Neuronal stem cell (in vitro differentiated cells): ENCODE data around the gene PRSS2.

Experiments used
- DNase-seq: peaks from one replicate; pipeline ENCODE4 v3.0.0-alpha.2; 2013; ENCODE audit warnings: low spot score
- H2AFZ ChIP-seq: one replicate; pipeline ENCODE4 v1.6.1; 2013; ENCODE audit warnings: mild to moderate bottlenecking, low read length, inconsistent platforms
- H2AK5ac ChIP-seq: 2 replicates; pipeline ENCODE4 v1.6.1; 2013; ENCODE audit warnings: low read depth, mild to moderate bottlenecking, inconsistent platforms, low read length, moderate library complexity, mixed read lengths
- H2BK120ac ChIP-seq: 2 replicates; pipeline ENCODE4 v1.6.1; 2013; ENCODE audit warnings: low read depth, mild to moderate bottlenecking, inconsistent platforms, low read length, moderate library complexity, mixed read lengths
- H2BK12ac ChIP-seq: one replicate; pipeline ENCODE4 v1.6.1; 2013; ENCODE audit warnings: low read length, inconsistent platforms
- H2BK15ac ChIP-seq: 2 replicates; pipeline ENCODE4 v1.6.1; 2013; ENCODE audit warnings: mild to moderate bottlenecking, low read length, inconsistent platforms, mixed read lengths
- H2BK5ac ChIP-seq: one replicate; pipeline ENCODE4 v1.6.1; 2013; ENCODE audit warnings: inconsistent platforms, mild to moderate bottlenecking, low read length, moderate library complexity
- H3K14ac ChIP-seq: one replicate; pipeline ENCODE4 v1.6.1; 2013; ENCODE audit warnings: low read length, inconsistent platforms
- H3K18ac ChIP-seq: 2 replicates; pipeline ENCODE4 v1.6.1; 2013; ENCODE audit warnings: low read length, inconsistent platforms
- H3K23ac ChIP-seq: 2 replicates; pipeline ENCODE4 v1.6.1; 2013; ENCODE audit warnings: low read depth, mild to moderate bottlenecking, mixed read lengths, low read length, inconsistent platforms; ENCODE audit not compliant: poor library complexity
- H3K27ac ChIP-seq: replicated peaks from 3 replicates; pipeline ENCODE4 v1.5.1; 2013; ENCODE audit warnings: low read length, inconsistent platforms
- H3K27me3 ChIP-seq, 3 experiments: 2 replicates each; pipeline ENCODE4 v1.6.1; 2013; ENCODE audit warnings: low read length in 3 of 3, mild to moderate bottlenecking in 2 of 3, inconsistent platforms in 1 of 3, low read depth in 1 of 3, mixed read lengths in 1 of 3, moderate library complexity in 1 of 3; ENCODE audit not compliant: control insufficient read depth in 3 of 3, insufficient read depth in 3 of 3
- H3K36me3 ChIP-seq, 2 donors: replicated peaks in 1 of 2; 2 replicates each; pipeline ENCODE4 v1.6.1; 2013; ENCODE audit warnings: low read length in 2 of 2; ENCODE audit not compliant: control insufficient read depth in 2 of 2, insufficient read depth in 2 of 2
- H3K4ac ChIP-seq: 2 replicates; pipeline ENCODE4 v1.6.1; 2013; ENCODE audit warnings: inconsistent platforms, mild to moderate bottlenecking, low read length, moderate library complexity
- H3K4me1 ChIP-seq, 2 donors: 1 replicate in 1 of 2; 2 replicates in 1 of 2; pipeline ENCODE4 v1.6.1; 2013; ENCODE audit warnings: low read length in 2 of 2, low read depth in 1 of 2; ENCODE audit not compliant: control insufficient read depth in 2 of 2, insufficient read depth in 1 of 2
- H3K4me2 ChIP-seq: one replicate; pipeline ENCODE4 v1.6.1; 2013; ENCODE audit warnings: mild to moderate bottlenecking, low read length, inconsistent platforms; ENCODE audit not compliant: insufficient read depth, poor library complexity, severe bottlenecking
- H3K4me3 ChIP-seq, 2 donors: 2 replicates each; pipeline ENCODE4 v1.5.1; 2013; ENCODE audit warnings: low read length in 2 of 2, mild to moderate bottlenecking in 2 of 2, inconsistent platforms in 1 of 2, moderate library complexity in 1 of 2
- H3K79me1 ChIP-seq: one replicate; pipeline ENCODE4 v1.6.1; 2013; ENCODE audit warnings: low read depth, mild to moderate bottlenecking, inconsistent platforms, low read length, moderate library complexity
- H3K9ac ChIP-seq: one replicate; pipeline ENCODE4 v1.6.1; 2013; ENCODE audit warnings: mild to moderate bottlenecking, low read depth, low read length, inconsistent platforms; ENCODE audit not compliant: poor library complexity
- H3K9me3 ChIP-seq, 2 donors: replicated peaks in 1 of 2; 2 replicates each; pipeline versions ENCODE3 to v1.6.1; 2013; ENCODE audit warnings: low read length in 2 of 2, mild to moderate bottlenecking in 2 of 2, inconsistent platforms in 1 of 2, low read depth in 1 of 2, mixed read lengths in 1 of 2, moderate library complexity in 1 of 2; ENCODE audit not compliant: control insufficient read depth in 2 of 2, insufficient read depth in 1 of 2
- H4K8ac ChIP-seq: one replicate; pipeline ENCODE4 v1.6.1; 2013; ENCODE audit warnings: low read depth, mild to moderate bottlenecking, inconsistent platforms, low read length, moderate library complexity
- H4K91ac ChIP-seq: one replicate; pipeline ENCODE4 v1.6.1; 2013; ENCODE audit warnings: low read length, low read depth, mild to moderate bottlenecking, inconsistent platforms; ENCODE audit not compliant: poor library complexity
- WGBS, 2 donors: extraction: QIAGEN DNeasy Blood & Tissue Kit; methylation state at CpG; one replicate each; pipeline ENCODE4 v1.1.7; 2013; ENCODE audit warnings: missing lambda C conversion rate in 2 of 2, mixed read lengths in 1 of 2; ENCODE audit not compliant: insufficient read length in 2 of 2, insufficient replicate concordance in 1 of 2; ENCODE audit errors: extremely low coverage in 2 of 2; 5-methylcytosine and 5-hydroxymethylcytosine counted together

The PRSS2 gene

GRCh38 chr7:142796501-142797390, 26.0 kb downstream of the PRSS2 start:
- H4K8ac ChIP-seq: no peak overlapping the region
- H3K14ac ChIP-seq: peak overlapping the region; percentile 71
- peaks cover 12 to 75% (median 40%) of the 10 kb centered on the region in 3 experiments for H3K27me3 ChIP-seq
- H3K9me3 ChIP-seq: peaks cover 0 to 2% of the 10 kb centered on the region in 2 donors
- no peak overlapping the region for H4K91ac ChIP-seq
- peak overlapping the region; percentile 44 for H3K23ac ChIP-seq
- no peak overlapping the region for H3K9ac ChIP-seq
- no peak overlapping the region for H2BK15ac ChIP-seq
- H3K36me3 ChIP-seq: no peaks in the 10 kb centered on the region
- H2AFZ ChIP-seq: peak overlapping the region; percentile 29
- H3K4me2 ChIP-seq: peak overlapping the region; percentile 82
- H2AK5ac ChIP-seq: no peak overlapping the region
- peak overlapping the region in 1 of 2 donors; percentile 79 for H3K4me3 ChIP-seq
- H3K18ac ChIP-seq: peak overlapping the region; percentile 73
- H2BK5ac ChIP-seq: no peak overlapping the region
- H3K79me1 ChIP-seq: no peaks in the 10 kb centered on the region
- no peak overlapping the region for H2BK120ac ChIP-seq
- WGBS, 2 donors: no CpG with 5 or more reads among the region's 74 CpGs
- no peak for DNase-seq
- H3K4ac ChIP-seq: no peak overlapping the region
- no peak overlapping the region for H3K27ac ChIP-seq
- H2BK12ac ChIP-seq: no peak overlapping the region
- H3K4me1 ChIP-seq: peaks cover 0 to 12% of the 10 kb centered on the region in 2 donors

DNA sequence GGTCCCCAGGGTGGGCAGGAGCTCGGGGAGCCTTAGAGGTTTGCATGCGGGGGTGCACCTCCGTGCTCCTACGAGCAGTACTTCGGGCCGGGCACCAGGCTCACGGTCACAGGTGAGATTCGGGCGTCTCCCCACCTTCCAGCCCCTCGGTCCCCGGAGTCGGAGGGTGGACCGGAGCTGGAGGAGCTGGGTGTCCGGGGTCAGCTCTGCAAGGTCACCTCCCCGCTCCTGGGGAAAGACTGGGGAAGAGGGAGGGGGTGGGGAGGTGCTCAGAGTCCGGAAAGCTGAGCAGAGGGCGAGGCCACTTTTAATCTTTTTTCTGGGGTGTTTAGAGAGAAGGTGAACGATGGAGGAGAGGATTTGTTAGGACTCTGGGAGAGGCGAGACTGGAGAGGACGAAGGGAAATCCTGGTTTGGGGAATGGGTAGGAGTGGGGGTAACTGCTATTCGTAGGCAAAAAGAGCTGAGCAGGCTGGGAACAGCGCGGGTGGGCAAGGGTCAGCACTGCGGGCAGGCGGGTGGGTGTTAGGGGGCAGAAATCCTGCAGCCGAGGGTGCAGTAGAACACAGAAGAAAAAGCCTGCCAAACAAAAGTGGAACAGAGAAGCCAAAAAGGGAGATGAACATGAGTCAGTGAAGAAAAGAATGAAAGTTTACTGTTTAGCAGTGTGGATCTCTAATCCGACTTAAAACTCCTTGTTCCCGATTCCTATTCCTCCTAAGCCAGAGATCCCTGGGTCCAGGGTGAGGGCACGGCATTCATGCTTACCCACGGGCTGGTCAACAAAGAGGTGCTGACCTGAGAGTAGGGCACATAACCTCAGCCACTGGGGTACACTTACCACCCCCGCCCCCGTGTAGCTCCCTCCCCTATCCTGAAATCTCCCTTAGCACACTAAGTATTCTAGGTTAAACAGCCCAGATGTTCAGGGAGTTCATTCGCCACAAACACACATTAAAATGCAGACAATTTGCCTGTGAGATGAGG, 26.9 kb downstream of the PRSS2 start:
- Histone ChIP-seq H3K4me1 (peaks cover 0 to 12% of the 10 kb centered on the region in 2 donors), H4K91ac (no peak overlapping the region), H2AK5ac (no peak overlapping the region), H3K23ac (peak overlapping the region; percentile 44), H2BK120ac (no peak overlapping the region), H2BK5ac (no peak overlapping the region), H3K18ac (no peak overlapping the region), H3K4me3 (peak overlapping the region in 1 of 2 donors; percentile 79), H3K14ac (peak overlapping the region; percentile 71), H3K27ac (no peak overlapping the region), H2BK12ac (no peak overlapping the region), H2AFZ (peak overlapping the region; percentile 22), H3K27me3 (peaks cover 12 to 75% (median 40%) of the 10 kb centered on the region in 3 experiments), H3K9me3 (no peaks in the 10 kb centered on the region), H3K4ac (no peak overlapping the region), H3K9ac (no peak overlapping the region), H3K36me3 (no peaks in the 10 kb centered on the region), H4K8ac (no peak overlapping the region), H2BK15ac (no peak overlapping the region), H3K79me1 (no peaks in the 10 kb centered on the region), H3K4me2 (peak overlapping the region; percentile 82)
- no peak for DNase-seq
- no CpG with 5 or more reads among the region's 33 CpGs for WGBS, 2 donors

DNA sequence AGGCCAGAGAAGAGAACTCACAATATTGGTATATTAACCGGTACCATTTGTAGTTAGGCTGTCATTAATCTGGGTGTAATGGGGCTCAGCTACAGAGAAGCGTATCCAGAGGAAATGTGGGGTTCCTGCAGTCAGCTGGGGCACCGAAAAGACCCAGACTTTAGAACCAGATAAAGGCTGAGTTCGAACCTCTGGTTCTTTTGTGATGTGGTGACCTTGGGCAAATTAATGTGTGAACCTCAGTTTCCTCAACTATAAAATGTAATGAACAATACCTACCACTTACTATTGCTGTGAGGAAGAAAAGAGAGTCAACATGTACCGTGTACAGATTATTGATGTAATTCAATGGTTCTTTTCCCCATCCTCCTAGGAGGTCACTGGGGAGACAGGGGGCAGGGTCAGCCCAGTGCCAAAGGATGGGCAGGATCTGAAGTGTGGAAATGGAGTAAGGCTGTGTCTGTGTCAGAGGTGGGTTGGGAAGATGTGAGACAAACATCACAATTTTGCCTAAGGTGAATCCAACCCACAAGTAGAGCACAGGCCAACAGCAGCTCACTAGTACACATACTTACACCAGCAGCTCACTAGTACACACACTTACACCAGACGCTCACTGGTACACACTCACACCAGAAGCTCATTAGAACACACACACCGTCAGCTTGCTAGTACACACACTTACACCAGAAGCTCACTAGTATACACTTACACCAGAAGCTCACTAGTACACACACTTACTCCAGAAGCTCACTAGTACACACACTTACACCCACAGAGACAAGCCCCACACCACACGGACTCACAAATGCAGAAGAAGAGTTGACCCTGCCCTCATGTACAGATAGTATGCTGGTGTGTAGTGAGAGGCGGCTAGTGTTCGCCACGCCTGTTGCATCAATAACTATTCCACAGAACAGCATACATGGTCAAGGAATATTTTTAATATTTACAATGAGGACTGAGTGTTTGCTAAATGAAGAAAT, 28.0 kb downstream of the PRSS2 start:
- Histone ChIP-seq H2AFZ (no peak overlapping the region), H2BK120ac (no peak overlapping the region), H3K27ac (no peak overlapping the region), H3K4me1 (peaks cover 0 to 12% of the 10 kb centered on the region in 2 donors), H3K79me1 (no peaks in the 10 kb centered on the region), H4K91ac (no peak overlapping the region), H3K9ac (no peak overlapping the region), H3K36me3 (no peaks in the 10 kb centered on the region), H3K4me2 (no peak overlapping the region), H3K14ac (no peak overlapping the region), H2BK12ac (no peak overlapping the region), H2BK15ac (no peak overlapping the region), H4K8ac (no peak overlapping the region), H3K4me3 (no peak overlapping the region), H3K9me3 (no peaks in the 10 kb centered on the region), H2AK5ac (no peak overlapping the region), H3K4ac (no peak overlapping the region), H3K18ac (no peak overlapping the region), H3K23ac (no peak overlapping the region), H2BK5ac (no peak overlapping the region), H3K27me3 (peaks cover 12 to 72% (median 40%) of the 10 kb centered on the region in 3 experiments)
- WGBS, 2 donors: no CpG with 5 or more reads among the region's 11 CpGs
- no peak for DNase-seq
